HG02981 (cell line): ENCODE measurements around the gene AKNA.
"Not testable (repeated sequence)": the region's sequence is repeated elsewhere in the genome, so short reads cannot be mapped to it uniquely, and the experiment has no call there.

Source experiments
- ATAC-seq: cut with Tn5 transposase; IDR thresholded peaks from one replicate; pipeline ENCODE4 v1.9.1; 2021; ENCODE audit warnings: mild to moderate bottlenecking, moderate library complexity; ENCODE audit not compliant: unreplicated experiment

Gene AKNA

GRCh38 chr9:114323849-114324248 lies 63.9 kb downstream of the AKNA start:
- not testable (repeated sequence) for ATAC-seq

- ATAC-seq: not testable (repeated sequence)
These were observed 64.8 kb downstream of the AKNA start, which contains the start of gene ORM1 for GRCh38 chr9:114322831-114323531. ORM1 (plus strand) TSS chr9:114323098; CDS start chr9:114323134, 36 bp downstream.

- ATAC-seq: not testable (repeated sequence)
These were observed 65.5 kb downstream of the AKNA start for GRCh38 chr9:114322160-114322818.

- ATAC-seq: no peak
These were observed 66.0 kb downstream of the AKNA start for GRCh38 chr9:114321759-114322158.

- ATAC-seq: not testable (repeated sequence)
These were observed 67.1 kb downstream of the AKNA start for GRCh38 chr9:114320710-114321109.

GRCh38 chr9:114319147-114319546 lies 68.6 kb downstream of the AKNA start:
- no peak for ATAC-seq

GRCh38 chr9:114318416-114318815 lies 69.4 kb downstream of the AKNA start:
- ATAC-seq: no peak

GRCh38 chr9:114317665-114318357 lies 70.0 kb downstream of the AKNA start:
- no peak for ATAC-seq

- no peak for ATAC-seq
These were observed 71.1 kb downstream of the AKNA start for GRCh38 chr9:114316605-114317230.

GRCh38 chr9:114315723-114316363 lies 71.9 kb downstream of the AKNA start:
- ATAC-seq: no peak

- ATAC-seq: no peak
These were observed 72.7 kb downstream of the AKNA start for GRCh38 chr9:114314881-114315722.

- ATAC-seq: no peak
These were observed 73.4 kb downstream of the AKNA start for GRCh38 chr9:114314256-114314867.

GRCh38 chr9:114313186-114313585 lies 74.6 kb downstream of the AKNA start:
- no peak for ATAC-seq

- ATAC-seq: no peak
These were observed 75.3 kb downstream of the AKNA start for GRCh38 chr9:114312513-114312875.

GRCh38 chr9:114311571-114312512 lies 75.9 kb downstream of the AKNA start:
- no peak for ATAC-seq

GRCh38 chr9:114310471-114311450 lies 77.0 kb downstream of the AKNA start:
- ATAC-seq: no peak

GRCh38 chr9:114309096-114309495 lies 78.7 kb downstream of the AKNA start:
- ATAC-seq: no peak
